H9 (cell line): Measurements from ENCODE around the gene FAHD1. TPM values are rescaled to one million over a fixed set of nuclear protein-coding genes. Genes with fewer than 3 reads are reported as not detected.

Source experiments
- DNase-seq: peaks from one replicate; pipeline ENCODE4 v3.0.0-alpha.2; 2017
- H2AFZ ChIP-seq: one replicate; pipeline ENCODE4 v1.6.1; 2013; ENCODE audit warnings: mild to moderate bottlenecking, low read length, control low read depth, moderate library complexity
- H2AK5ac ChIP-seq: 2 replicates; pipeline ENCODE4 v1.6.1; 2013; ENCODE audit warnings: low read length, control low read depth, mixed read lengths; ENCODE audit not compliant: insufficient read length
- H2BK120ac ChIP-seq: one replicate; pipeline ENCODE4 v1.6.1; 2013; ENCODE audit warnings: low read depth, mild to moderate bottlenecking, low read length, control low read depth, inconsistent platforms; ENCODE audit not compliant: poor library complexity, severe bottlenecking
- H2BK12ac ChIP-seq: 2 replicates; pipeline ENCODE4 v1.6.1; 2013; ENCODE audit warnings: low read length, control low read depth, mixed read lengths, low read depth; ENCODE audit not compliant: insufficient read length
- H2BK15ac ChIP-seq: 2 replicates; pipeline ENCODE4 v1.6.1; 2013; ENCODE audit warnings: low read depth, low read length, control low read depth
- H2BK20ac ChIP-seq: one replicate; pipeline ENCODE4 v1.6.1; 2013; ENCODE audit warnings: low read depth, mild to moderate bottlenecking, low read length, control low read depth, inconsistent platforms; ENCODE audit not compliant: poor library complexity, severe bottlenecking
- H2BK5ac ChIP-seq: 2 replicates; pipeline ENCODE4 v1.6.1; 2013; ENCODE audit warnings: low read length, control low read depth, mixed read lengths; ENCODE audit not compliant: insufficient read length
- H3K14ac ChIP-seq: 2 replicates; pipeline ENCODE4 v1.6.1; 2013; ENCODE audit warnings: low read length, control low read depth; ENCODE audit not compliant: insufficient read depth
- H3K18ac ChIP-seq: 2 replicates; pipeline ENCODE4 v1.6.1; 2013; ENCODE audit warnings: low read depth, mild to moderate bottlenecking, mixed read lengths, low read length, control low read depth; ENCODE audit not compliant: insufficient read length
- H3K23ac ChIP-seq: 2 replicates; pipeline ENCODE4 v1.6.1; 2013; ENCODE audit warnings: low read length, control low read depth, mixed read lengths, low read depth; ENCODE audit not compliant: insufficient read length
- H3K23me2 ChIP-seq: 2 replicates; pipeline ENCODE4 v1.6.1; 2013; ENCODE audit warnings: low read depth, mild to moderate bottlenecking, mixed read lengths, low read length, control low read depth; ENCODE audit not compliant: insufficient read length, poor library complexity, severe bottlenecking
- H3K27ac ChIP-seq: 2 replicates; pipeline ENCODE4 v1.5.1; 2013; ENCODE audit warnings: low read length, control low read depth, mixed read lengths, low read depth; ENCODE audit not compliant: insufficient read length
- H3K27me3 ChIP-seq: 2 replicates; pipeline ENCODE4 v1.6.1; 2013; ENCODE audit warnings: low read length, control low read depth, inconsistent platforms; ENCODE audit not compliant: insufficient read depth
- H3K4ac ChIP-seq: 2 replicates; pipeline ENCODE4 v1.6.1; 2013; ENCODE audit warnings: low read depth, mild to moderate bottlenecking, control low read depth, inconsistent platforms, low read length, moderate library complexity
- H3K4me1 ChIP-seq: 2 replicates; pipeline ENCODE4 v1.6.1; 2013; ENCODE audit warnings: low read length, control low read depth, inconsistent platforms; ENCODE audit not compliant: insufficient read depth
- H3K4me2 ChIP-seq: 2 replicates; pipeline ENCODE4 v1.6.1; 2013; ENCODE audit warnings: low read length, control low read depth, mixed read lengths; ENCODE audit not compliant: insufficient read length, insufficient read depth
- H3K56ac ChIP-seq: 2 replicates; pipeline ENCODE4 v1.6.1; 2013; ENCODE audit warnings: low read depth, mild to moderate bottlenecking, mixed read lengths, low read length, control low read depth; ENCODE audit not compliant: insufficient read length
- H3K79me1 ChIP-seq: 2 replicates; pipeline ENCODE4 v1.6.1; 2013; ENCODE audit warnings: low read depth, mild to moderate bottlenecking, moderate library complexity, low read length, control low read depth, inconsistent platforms; ENCODE audit not compliant: insufficient read depth, poor library complexity, severe bottlenecking
- H3K79me2 ChIP-seq: 2 replicates; pipeline ENCODE4 v1.6.1; 2013; ENCODE audit warnings: low read length, control low read depth, inconsistent platforms; ENCODE audit not compliant: insufficient read depth
- H3K9ac ChIP-seq: 2 replicates; pipeline ENCODE4 v1.6.1; 2013; ENCODE audit warnings: low read length, control low read depth, mixed read lengths; ENCODE audit not compliant: insufficient read length; ENCODE audit errors: extremely low read depth
- H3K9me3 ChIP-seq: one replicate; pipeline ENCODE4 v1.6.1; 2013; ENCODE audit warnings: low read depth, low read length, inconsistent platforms; ENCODE audit not compliant: control insufficient read depth
- H3T11ph ChIP-seq: one replicate; pipeline ENCODE4 v1.6.1; 2013; ENCODE audit warnings: mild to moderate bottlenecking, low read length, control low read depth, inconsistent platforms
- H4K20me1 ChIP-seq: one replicate; pipeline ENCODE4 v1.6.1; 2013; ENCODE audit not compliant: control insufficient read depth, insufficient read length, insufficient read depth
- H4K5ac ChIP-seq: 2 replicates; pipeline ENCODE4 v1.6.1; 2013; ENCODE audit warnings: low read depth, mild to moderate bottlenecking, mixed read lengths, low read length, control low read depth; ENCODE audit not compliant: insufficient read length
- H4K8ac ChIP-seq: replicated peaks from 2 replicates; pipeline ENCODE4 v1.6.1; 2013; ENCODE audit warnings: low read length, control low read depth, mixed read lengths, low read depth; ENCODE audit not compliant: insufficient read length
- H4K91ac ChIP-seq: 2 replicates; pipeline ENCODE4 v1.6.1; 2013; ENCODE audit warnings: low read depth, mild to moderate bottlenecking, moderate library complexity, mixed read lengths, low read length, control low read depth; ENCODE audit not compliant: insufficient read length
- H3K27ac Mint-ChIP-seq, 3 experiments: 2 replicates in 2 of 3; 3 replicates in 1 of 3; pipeline ENCODE4 v1.8.0; 2020 to 2021; ENCODE audit warnings: mixed read lengths in 3 of 3, mild to moderate bottlenecking in 1 of 3, moderate library complexity in 1 of 3
- H3K27me3 Mint-ChIP-seq: 2 replicates; pipeline ENCODE4 v1.8.0; 2021; ENCODE audit warnings: low read depth, mild to moderate bottlenecking, moderate library complexity, mixed read lengths
- H3K36me3 Mint-ChIP-seq, 3 experiments: 2 replicates in 2 of 3; 3 replicates in 1 of 3; pipeline ENCODE4 v1.8.0; 2020 to 2021; ENCODE audit warnings: low read depth in 3 of 3, mixed read lengths in 3 of 3; ENCODE audit not compliant: insufficient read depth in 1 of 3
- H3K4me1 Mint-ChIP-seq, 2 experiments: 2 replicates each; pipeline ENCODE4 v1.8.0; 2020; ENCODE audit warnings: mixed read lengths in 2 of 2
- H3K4me3 Mint-ChIP-seq, 2 experiments: 2 replicates in 1 of 2; 3 replicates in 1 of 2; pipeline ENCODE4 v1.8.0; 2020 to 2021; ENCODE audit warnings: mild to moderate bottlenecking in 2 of 2, mixed read lengths in 2 of 2, moderate library complexity in 1 of 2
- H3K9me3 Mint-ChIP-seq, 2 experiments: 2 replicates in 1 of 2; 3 replicates in 1 of 2; pipeline ENCODE4 v1.8.0; 2020; ENCODE audit warnings: mild to moderate bottlenecking in 2 of 2, mixed read lengths in 2 of 2, moderate library complexity in 1 of 2
- CTCF ChIP-seq: fragments of 200-600 bp; sonication (generic); conservative IDR thresholded peaks from 3 replicates; pipeline ENCODE4 v1.8.0; 2021; ENCODE audit warnings: antibody characterized with exemption, mild to moderate bottlenecking
- WGBS: extraction: QIAGEN DNeasy Blood & Tissue Kit; methylation state at CpG from one replicate; pipeline ENCODE4 v1.1.7; 2013; ENCODE audit warnings: missing lambda C conversion rate, low lambda C conversion rate, mixed read lengths; ENCODE audit not compliant: insufficient read length; ENCODE audit errors: extremely low coverage; 5-methylcytosine and 5-hydroxymethylcytosine counted together
- total RNA-seq: library from RNA; stranded (reverse); gene quantifications from 2 replicates; pipeline ENCODE4 v1.2.1, GENCODE V29; 2021

FAHD1 gene
- total RNA-seq, 1 experiment from 2014 or later = 16.2 TPM

GRCh38 chr16:1828645-1829410 is 1.8 kb downstream of the FAHD1 start:
- Histone ChIP-seq H3K79me1 (peaks cover 10% of the 10 kb centered on the region), H2BK15ac (no peak overlapping the region), H3K4ac (no peak overlapping the region), H2BK20ac (no peak overlapping the region), H3K9me3 (no peaks in the 10 kb centered on the region), H2BK120ac (no peak overlapping the region), H3K23ac (no peak overlapping the region), H3K4me1 (peaks cover 2% of the 10 kb centered on the region; the same call in 1 of the 2 replicates), H2AFZ (no peak overlapping the region), H4K8ac (no peak overlapping the region), H4K91ac (no peak overlapping the region), H3K14ac (no peak overlapping the region), H2BK12ac (no peak overlapping the region), H4K20me1 (no peaks in the 10 kb centered on the region), H3K4me2 (peak overlapping the region; percentile 31), H2AK5ac (no peak overlapping the region), H3K9ac (no peak overlapping the region), H3T11ph (no peak overlapping the region), H3K56ac (no peak overlapping the region), H3K27me3 (no peaks in the 10 kb centered on the region), H3K79me2 (peaks cover 4% of the 10 kb centered on the region; the same call in 1 of the 2 replicates), H2BK5ac (no peak overlapping the region), H4K5ac (no peak overlapping the region), H3K18ac (no peak overlapping the region), H3K27ac (no peak overlapping the region), H3K23me2 (peaks cover 10% of the 10 kb centered on the region)
- TF ChIP-seq CTCF = no peak
- peak overlapping the region; percentile 71 to 94; a peak in 4 of 5 replicates for H3K4me3 Mint-ChIP-seq
- WGBS = no CpG with 5 or more reads among the region's 11 CpGs
- H3K27ac Mint-ChIP-seq = no peak overlapping the region
- peaks cover 11 to 18% of the 10 kb centered on the region in 2 experiments for H3K4me1 Mint-ChIP-seq
- DNase-seq = no peak
- peaks cover 5% of the 10 kb centered on the region; the same call in 1 of the 2 replicates for H3K27me3 Mint-ChIP-seq
- no peaks in the 10 kb centered on the region; a peak in 1 of 5 replicates for H3K9me3 Mint-ChIP-seq
- no peaks in the 10 kb centered on the region; a peak in 3 of 7 replicates for H3K36me3 Mint-ChIP-seq
